Upper lobe of left lung (tissue), 6 donors: ENCODE results near the gene SLC24A1. TPM values are rescaled to one million over a fixed set of nuclear protein-coding genes. Genes with fewer than 3 reads are reported as not detected.

Source experiments
- ATAC-seq, 2 donors: fragments of 200-7000 bp; cut with Tn5 transposase; one replicate each; pipeline ENCODE4 v1.9.1; 2022; ENCODE audit warnings: mild to moderate bottlenecking in 2 of 2, moderate library complexity in 2 of 2; ENCODE audit not compliant: low FRiP score in 2 of 2
- DNase-seq, 2 donors: peaks; one replicate each; pipeline ENCODE4 v3.0.0-alpha.2; 2019 to 2020
- H3K27ac ChIP-seq, 4 donors: fragments of 200-600 bp; sonication (generic); one replicate each; pipeline ENCODE4 v1.5.1; 2016 to 2019
- H3K27me3 ChIP-seq, 4 donors: fragments of 200-600 bp; sonication (generic); one replicate each; pipeline ENCODE4 v1.5.1; 2017 to 2019
- H3K36me3 ChIP-seq, 4 donors: fragments of 200-600 bp; sonication (generic); one replicate each; pipeline ENCODE4 v1.5.1; 2016 to 2019
- H3K4me1 ChIP-seq, 4 donors: fragments of 200-600 bp; sonication (generic); one replicate each; pipeline ENCODE4 v1.5.1; 2018 to 2019
- H3K4me3 ChIP-seq, 4 donors: fragments of 200-600 bp; sonication (generic); one replicate each; pipeline ENCODE4 v1.5.1; 2017 to 2019; ENCODE audit warnings: mild to moderate bottlenecking in 2 of 4, moderate library complexity in 1 of 4
- H3K9me3 ChIP-seq, 4 donors: fragments of 200-600 bp; sonication (generic); one replicate each; pipeline ENCODE4 v1.5.1; 2018 to 2019
- EP300 ChIP-seq, 4 donors: sonication (generic); formaldehyde crosslinking; IDR thresholded peaks; one replicate each; pipeline ENCODE4 v1.5.1; 2017; ENCODE audit warnings: antibody characterized with exemption in 4 of 4, control low read depth in 2 of 4
- POLR2A ChIP-seq, 4 donors: fragments of 450-650 bp; IDR thresholded peaks; one replicate each; pipeline ENCODE4 v1.5.1; 2016 to 2017; ENCODE audit warnings: antibody characterized with exemption in 4 of 4, mild to moderate bottlenecking in 2 of 4
- POLR2AphosphoS5 ChIP-seq, 2 donors: sonication (generic); formaldehyde crosslinking; IDR thresholded peaks; one replicate each; pipeline ENCODE4 v1.5.1; 2017; ENCODE audit warnings: antibody characterized with exemption in 2 of 2
- WGBS, 2 donors: methylation state at CpG; one replicate each; pipeline ENCODE4 v1.1.5; 2017 to 2018; 5-methylcytosine and 5-hydroxymethylcytosine counted together
- total RNA-seq, 6 donors: library from RNA; depleted of rRNA in 4 of 6; stranded (reverse); fragments of >200 nt in 4 of 6; gene quantifications; one replicate each; pipeline versions ENCODE4 v1.1.0 to v1.2.1, GENCODE V29; 2016 to 2021
- TF ChIP-seq, protein P1 (sequence below), 6 experiments: fragments of 450-650 bp in 4 of 6; fragments of 200-600 bp in 2 of 6; sonication (generic) in 2 of 6; IDR thresholded peaks; one replicate each; pipeline ENCODE4 v1.5.1; 2016 to 2019; ENCODE audit warnings: antibody characterized with exemption in 6 of 6
- donor health status: DM: no; HTN: no; CAD: no; lungs with moderate emphysema.
- donor health status: DM: no; HTN: yes; CAD: no; lungs with severe emphysema.

SLC24A1 gene
- total RNA-seq, 6 donors from 2014 or later = 7.1 to 17.8 (median 10.9) TPM

- TF ChIP-seq EP300 (IDR thresholded peaks at IDR 0.05) = no peak
- TF ChIP-seq POLR2A (IDR thresholded peaks at IDR 0.05) = no peak
- TF ChIP-seq, protein P1, sequence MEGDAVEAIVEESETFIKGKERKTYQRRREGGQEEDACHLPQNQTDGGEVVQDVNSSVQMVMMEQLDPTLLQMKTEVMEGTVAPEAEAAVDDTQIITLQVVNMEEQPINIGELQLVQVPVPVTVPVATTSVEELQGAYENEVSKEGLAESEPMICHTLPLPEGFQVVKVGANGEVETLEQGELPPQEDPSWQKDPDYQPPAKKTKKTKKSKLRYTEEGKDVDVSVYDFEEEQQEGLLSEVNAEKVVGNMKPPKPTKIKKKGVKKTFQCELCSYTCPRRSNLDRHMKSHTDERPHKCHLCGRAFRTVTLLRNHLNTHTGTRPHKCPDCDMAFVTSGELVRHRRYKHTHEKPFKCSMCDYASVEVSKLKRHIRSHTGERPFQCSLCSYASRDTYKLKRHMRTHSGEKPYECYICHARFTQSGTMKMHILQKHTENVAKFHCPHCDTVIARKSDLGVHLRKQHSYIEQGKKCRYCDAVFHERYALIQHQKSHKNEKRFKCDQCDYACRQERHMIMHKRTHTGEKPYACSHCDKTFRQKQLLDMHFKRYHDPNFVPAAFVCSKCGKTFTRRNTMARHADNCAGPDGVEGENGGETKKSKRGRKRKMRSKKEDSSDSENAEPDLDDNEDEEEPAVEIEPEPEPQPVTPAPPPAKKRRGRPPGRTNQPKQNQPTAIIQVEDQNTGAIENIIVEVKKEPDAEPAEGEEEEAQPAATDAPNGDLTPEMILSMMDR (IDR thresholded peaks at IDR 0.05) = no peak
- TF ChIP-seq POLR2AphosphoS5 (IDR thresholded peaks at IDR 0.05) = no peak
- WGBS, 2 donors = 85 to 100% methylated on average over 1 of the region's 1 CpG
- Histone ChIP-seq H3K9me3 (no peaks in the 10 kb centered on the region), H3K4me1 (peaks cover 0 to 10% (median 0%) of the 10 kb centered on the region in 4 donors), H3K36me3 (peaks cover 11 to 89% (median 33%) of the 10 kb centered on the region in 4 donors), H3K27ac (no peak overlapping the region), H3K27me3 (no peaks in the 10 kb centered on the region), H3K4me3 (no peak overlapping the region)
- DNase-seq (no peak), ATAC-seq (no peak)
Measured at GRCh38 chr15:65587094-65587493, 34.6 kb upstream of the SLC24A1 start.

- no peak for DNase-seq
- no peaks in the 10 kb centered on the region for H3K27me3 ChIP-seq
- TF ChIP-seq, protein P1 (IDR thresholded peaks at IDR 0.05) = no peak
- TF ChIP-seq EP300 (IDR thresholded peaks at IDR 0.05) (no peak), POLR2AphosphoS5 (IDR thresholded peaks at IDR 0.05) (no peak), POLR2A (IDR thresholded peaks at IDR 0.05) (no peak)
Measured at GRCh38 chr15:65595960-65596359, 25.8 kb upstream of the SLC24A1 start.

GRCh38 chr15:65598468-65598867 is 23.3 kb upstream of the SLC24A1 start:
- DNase-seq (no peak), ATAC-seq (no peak)
- Histone ChIP-seq H3K4me1 (no peaks in the 10 kb centered on the region), H3K4me3 (no peak overlapping the region), H3K9me3 (no peaks in the 10 kb centered on the region), H3K27ac (no peak overlapping the region), H3K27me3 (no peaks in the 10 kb centered on the region), H3K36me3 (peaks cover 14 to 95% (median 53%) of the 10 kb centered on the region in 4 donors)
- TF ChIP-seq, protein P1 (IDR thresholded peaks at IDR 0.05) = no peak
- TF ChIP-seq POLR2A (IDR thresholded peaks at IDR 0.05) (no peak), POLR2AphosphoS5 (IDR thresholded peaks at IDR 0.05) (no peak), EP300 (IDR thresholded peaks at IDR 0.05) (no peak)
- WGBS, 2 donors = 96 to 98% methylated on average over 2 of the region's 2 CpGs

More at GRCh38 chr15:65595960-65596359, 25.8 kb upstream of the SLC24A1 start:
- no peaks in the 10 kb centered on the region for H3K4me1 ChIP-seq
- H3K9me3 ChIP-seq = no peaks in the 10 kb centered on the region
- no peak overlapping the region for H3K4me3 ChIP-seq
- H3K27ac ChIP-seq = no peak overlapping the region
- ATAC-seq = no peak
- H3K36me3 ChIP-seq = peaks cover 29 to 95% (median 64%) of the 10 kb centered on the region in 4 donors
- WGBS, 2 donors = 79 to 80% methylated on average over 3 of the region's 3 CpGs

- DNase-seq = no peak
- WGBS, 2 donors = 90 to 93% methylated on average over 5 of the region's 5 CpGs
- Histone ChIP-seq H3K4me3 (no peak overlapping the region), H3K9me3 (no peaks in the 10 kb centered on the region), H3K4me1 (no peaks in the 10 kb centered on the region), H3K27me3 (no peaks in the 10 kb centered on the region), H3K36me3 (peaks cover 21 to 93% (median 58%) of the 10 kb centered on the region in 4 donors), H3K27ac (no peak overlapping the region)
- TF ChIP-seq, protein P1 (IDR thresholded peaks at IDR 0.05) = no peak
- TF ChIP-seq POLR2AphosphoS5 (IDR thresholded peaks at IDR 0.05) (no peak), POLR2A (IDR thresholded peaks at IDR 0.05) (no peak), EP300 (IDR thresholded peaks at IDR 0.05) (no peak)
- ATAC-seq = no peak
Measured at GRCh38 chr15:65599677-65600076, 22.1 kb upstream of the SLC24A1 start.

DNA sequence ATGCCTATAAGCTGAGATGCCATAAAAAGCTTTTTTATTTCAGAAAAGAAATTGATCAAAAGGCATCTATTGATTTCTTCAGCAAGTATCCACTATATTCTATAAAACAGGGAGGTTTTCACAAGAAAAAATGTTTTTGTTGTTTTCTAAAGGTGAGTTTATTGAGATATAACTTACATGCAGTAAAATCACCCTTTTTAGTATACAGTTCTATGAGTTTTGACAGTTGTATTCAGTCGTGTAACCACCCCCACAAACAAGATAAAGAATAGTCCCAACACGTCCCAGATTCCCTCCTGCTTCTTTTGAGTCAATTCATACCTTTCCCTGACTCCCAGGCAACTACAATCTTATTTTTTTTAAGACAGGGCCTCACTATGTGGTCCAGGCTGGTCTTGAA is 18.6 kb upstream of the SLC24A1 start:
- H3K4me3 ChIP-seq = no peak overlapping the region
- no peaks in the 10 kb centered on the region for H3K27me3 ChIP-seq
- no peaks in the 10 kb centered on the region for H3K4me1 ChIP-seq
- DNase-seq = no peak
- H3K27ac ChIP-seq = no peak overlapping the region
- 81 to 92% methylated on average over 2 of the region's 2 CpGs for WGBS, 2 donors
- peaks cover 14 to 70% (median 39%) of the 10 kb centered on the region in 4 donors for H3K36me3 ChIP-seq
- ATAC-seq = no peak
- TF ChIP-seq POLR2AphosphoS5 (IDR thresholded peaks at IDR 0.05) (no peak), EP300 (IDR thresholded peaks at IDR 0.05) (no peak), POLR2A (IDR thresholded peaks at IDR 0.05) (no peak)
- TF ChIP-seq, protein P1 (IDR thresholded peaks at IDR 0.05) = no peak
- H3K9me3 ChIP-seq = no peaks in the 10 kb centered on the region
